SU-DHL-6 (cell line): ENCODE results near the gene CDHR4.
"Not testable (repeated sequence)": the region's sequence is repeated elsewhere in the genome, so short reads cannot be mapped to it uniquely, and the experiment has no call there.

ENCODE experiments used
- H2AFZ ChIP-seq: fragments of 200-600 bp; sonication (generic); 2 replicates; pipeline ENCODE4 v1.6.1; 2014; ENCODE audit warnings: low read depth, mild to moderate bottlenecking, moderate library complexity, mixed read lengths, antibody characterized with exemption, low read length; ENCODE audit not compliant: severe bottlenecking
- H3F3A ChIP-seq: fragments of 200-600 bp; shearing (Covaris generic); 2 replicates; pipeline ENCODE4 v1.6.0; 2016; ENCODE audit warnings: antibody characterized with exemption, mild to moderate bottlenecking; ENCODE audit not compliant: insufficient read depth
- H3K27ac ChIP-seq: fragments of 200-600 bp; sonication (generic); 2 replicates; pipeline ENCODE4 v1.5.1; 2016; ENCODE audit warnings: low read depth, mild to moderate bottlenecking, low read length, moderate library complexity, mixed read lengths
- H3K27me3 ChIP-seq: fragments of 200-600 bp; sonication (generic), shearing (Covaris generic); 2 replicates; pipeline ENCODE4 v1.6.0; 2014; ENCODE audit warnings: mild to moderate bottlenecking, low read length
- H3K36me3 ChIP-seq: fragments of 200-600 bp; sonication (generic); 2 replicates; pipeline ENCODE4 v1.6.1; 2014; ENCODE audit warnings: mild to moderate bottlenecking, low read length, mixed read lengths
- H3K4me2 ChIP-seq: fragments of 300-600, 200-600 bp; shearing (Covaris generic), sonication (generic); 2 replicates; pipeline ENCODE4 v1.6.0; 2014; ENCODE audit warnings: low read length, low read depth, mild to moderate bottlenecking; ENCODE audit not compliant: poor library complexity, severe bottlenecking
- H3K4me3 ChIP-seq: fragments of 200-600 bp; sonication (generic); 2 replicates; pipeline ENCODE4 v1.5.1; 2014; ENCODE audit warnings: antibody characterized with exemption, low read length, mild to moderate bottlenecking, mixed read lengths; ENCODE audit not compliant: insufficient read depth, poor library complexity, severe bottlenecking
- H3K79me2 ChIP-seq: fragments of 200-600 bp; sonication (generic); 2 replicates; pipeline ENCODE4 v1.6.1; 2014; ENCODE audit warnings: mild to moderate bottlenecking, low read length, moderate library complexity; ENCODE audit not compliant: insufficient read depth
- H3K9ac ChIP-seq: fragments of 200-600 bp; sonication (generic); 2 replicates; pipeline ENCODE4 v1.7.0; 2014; ENCODE audit warnings: mild to moderate bottlenecking, low read length
- H3K9me2 ChIP-seq: fragments of 200-600 bp; sonication (generic); replicated peaks from 2 replicates; pipeline ENCODE4 v1.6.1; 2014; ENCODE audit warnings: low read length; ENCODE audit not compliant: insufficient read depth
- H3K9me3 ChIP-seq: fragments of 200-600 bp; sonication (generic); 2 replicates; pipeline ENCODE4 v1.6.1; 2014; ENCODE audit warnings: low read length, mixed read lengths; ENCODE audit not compliant: insufficient read depth
- H4K20me1 ChIP-seq: fragments of 200-600 bp; sonication (generic); 2 replicates; pipeline ENCODE4 v1.6.1; 2014; ENCODE audit warnings: low read depth, mild to moderate bottlenecking, antibody characterized with exemption, low read length, moderate library complexity, mixed read lengths
- CTCF ChIP-seq: fragments of 200-600 bp; sonication (generic); IDR thresholded peaks from one replicate; pipeline ENCODE4 v1.5.1; 2017; ENCODE audit warnings: antibody characterized with exemption, mild to moderate bottlenecking, low read length, moderate library complexity; ENCODE audit not compliant: insufficient read depth, poor library complexity, severe bottlenecking
- EZH2phosphoT487 ChIP-seq: fragments of 200-600 bp; sonication (generic), shearing (Covaris generic); conservative IDR thresholded peaks from 2 replicates; pipeline ENCODE4 v1.6.1; 2018; ENCODE audit warnings: mild to moderate bottlenecking, antibody characterized with exemption, low read length, moderate library complexity, mixed read lengths

Gene CDHR4

GRCh38 chr3:49826016-49826415 lies 26.3 kb upstream of the CDHR4 start:
- H4K20me1 ChIP-seq = no peaks in the 10 kb centered on the region
- no peaks in the 10 kb centered on the region for H3K9me2 ChIP-seq
- no peak overlapping the region for H3K4me2 ChIP-seq
- no peak overlapping the region for H3K4me3 ChIP-seq
- H3F3A ChIP-seq = no peaks in the 10 kb centered on the region
- H2AFZ ChIP-seq = no peak overlapping the region
- H3K27ac ChIP-seq = no peak overlapping the region
- H3K79me2 ChIP-seq = no peaks in the 10 kb centered on the region
- H3K27me3 ChIP-seq = no peaks in the 10 kb centered on the region
- no peak overlapping the region for H3K9ac ChIP-seq
- no peaks in the 10 kb centered on the region for H3K36me3 ChIP-seq
- no peak for TF ChIP-seq EZH2phosphoT487
- TF ChIP-seq CTCF = no peak
- no peaks in the 10 kb centered on the region for H3K9me3 ChIP-seq

- not testable (repeated sequence) for H3K4me3 ChIP-seq, H3F3A ChIP-seq, H3K27ac ChIP-seq, H2AFZ ChIP-seq, H3K4me2 ChIP-seq, H3K36me3 ChIP-seq, H4K20me1 ChIP-seq, H3K9me2 ChIP-seq, H3K9ac ChIP-seq, H3K27me3 ChIP-seq, H3K79me2 ChIP-seq, H3K9me3 ChIP-seq
These were observed 23.5 kb upstream of the CDHR4 start for GRCh38 chr3:49823131-49823530.

- TF ChIP-seq CTCF (no peak), EZH2phosphoT487 (no peak)
- H3K79me2 ChIP-seq = no peaks in the 10 kb centered on the region
- no peaks in the 10 kb centered on the region for H3F3A ChIP-seq
- H2AFZ ChIP-seq = peak within 1 kb of the TSS; percentile 22
- H3K9ac ChIP-seq = no peak within 1 kb of the TSS; the same call in 1 of the 2 replicates
- no peaks in the 10 kb centered on the region for H3K9me3 ChIP-seq
- H3K4me2 ChIP-seq = peak within 1 kb of the TSS; percentile 29
- H3K27me3 ChIP-seq = no peaks in the 10 kb centered on the region
- no peak within 1 kb of the TSS for H3K4me3 ChIP-seq
- no peaks in the 10 kb centered on the region for H4K20me1 ChIP-seq
- H3K27ac ChIP-seq = no peak within 1 kb of the TSS
- no peaks in the 10 kb centered on the region for H3K9me2 ChIP-seq
- H3K36me3 ChIP-seq = no peaks in the 10 kb centered on the region
These were observed 14.0 kb upstream of the CDHR4 start, which contains the start of gene UBA7 for GRCh38 chr3:49813497-49814174. Gene UBA7, minus strand, starts transcription at chr3:49813953. Its CDS starts 166 bp downstream, at chr3:49813787.

GRCh38 chr3:49812916-49813496 lies 13.3 kb upstream of the CDHR4 start:
- no peak overlapping the region for H3K4me2 ChIP-seq
- H3K9ac ChIP-seq = no peak overlapping the region
- H3K27ac ChIP-seq = no peak overlapping the region
- H3F3A ChIP-seq = no peaks in the 10 kb centered on the region
- H4K20me1 ChIP-seq = no peaks in the 10 kb centered on the region
- no peak overlapping the region for H2AFZ ChIP-seq
- no peaks in the 10 kb centered on the region for H3K9me2 ChIP-seq
- TF ChIP-seq EZH2phosphoT487 (no peak), CTCF (no peak)
- no peaks in the 10 kb centered on the region for H3K36me3 ChIP-seq
- no peak overlapping the region for H3K4me3 ChIP-seq
- no peaks in the 10 kb centered on the region for H3K79me2 ChIP-seq
- H3K9me3 ChIP-seq = no peaks in the 10 kb centered on the region
- no peaks in the 10 kb centered on the region for H3K27me3 ChIP-seq
